PC-3 (cell line): ENCODE data around the gene MAP3K5. TPM values are rescaled to one million over a fixed set of nuclear protein-coding genes. Genes with fewer than 3 reads are reported as not detected.

Experiments
- ATAC-seq: fragments of 200-7000 bp; cut with Tn5 transposase; 2 replicates; pipeline ENCODE4 v1.9.1; 2020; ENCODE audit warnings: mild to moderate bottlenecking, moderate library complexity
- BruUV-seq: library from RNA; stranded (reverse); fragments of 400-500 nt; replicated peaks from 2 replicates; lab custom pipeline; 2021; lab: Mats Ljungman, UMichigan
- CTCF ChIA-PET: fragments of 300-600 bp; sonication (Branson Sonifier 250); formaldehyde crosslinking; loops from one replicate; lab custom pipeline; 2022; ENCODE audit warnings: antibody characterized with exemption; lab: Charles Lee
- POLR2A ChIA-PET: fragments of 300-600 bp; sonication (Branson Sonifier 250); formaldehyde crosslinking; loops from one replicate; lab custom pipeline; 2022; ENCODE audit warnings: antibody characterized with exemption; ENCODE audit not compliant: unreplicated experiment; lab: Charles Lee
- DNase-seq: peaks from one replicate; pipeline ENCODE4 v3.0.0-alpha.2; 2015
- H2AFZ ChIP-seq: fragments of 300-600 bp; sonication (generic); 2 replicates; pipeline ENCODE4 v1.6.0; 2016; ENCODE audit warnings: antibody characterized with exemption, low read length
- H3F3A ChIP-seq: fragments of 300-600 bp; sonication (generic); one replicate; pipeline ENCODE4 v1.6.0; 2017; ENCODE audit warnings: antibody characterized with exemption, low read length, control low read depth, mild to moderate bottlenecking; ENCODE audit not compliant: unreplicated experiment
- H3K27ac ChIP-seq: fragments of 300-600 bp; sonication (generic); 2 replicates; pipeline ENCODE4 v1.5.1; 2016; ENCODE audit warnings: mild to moderate bottlenecking, low read length
- H3K27me3 ChIP-seq: fragments of 300-600 bp; sonication (generic); 2 replicates; pipeline ENCODE4 v1.6.1; 2016; ENCODE audit warnings: low read length, mixed read lengths
- H3K36me3 ChIP-seq: fragments of 300-600 bp; sonication (generic); 2 replicates; pipeline ENCODE4 v1.6.1; 2016; ENCODE audit warnings: low read depth, mixed run types, low read length, mixed read lengths
- H3K4me1 ChIP-seq: fragments of 300-600 bp; sonication (generic); 2 replicates; pipeline ENCODE4 v1.5.1; 2016; ENCODE audit warnings: low read length; ENCODE audit not compliant: insufficient read depth
- H3K4me2 ChIP-seq: fragments of 300-600 bp; sonication (generic); 2 replicates; pipeline ENCODE4 v1.6.0; 2016; ENCODE audit warnings: low read length
- H3K4me3 ChIP-seq: fragments of 300-600 bp; sonication (generic); 2 replicates; pipeline ENCODE4 v1.5.1; 2016; ENCODE audit warnings: mild to moderate bottlenecking, low read length, mixed read lengths
- H3K79me2 ChIP-seq: fragments of 300-600 bp; sonication (generic); 2 replicates; pipeline ENCODE4 v1.6.1; 2017; ENCODE audit warnings: low read length, mixed read lengths
- H3K9ac ChIP-seq: fragments of 300-600 bp; sonication (generic); 2 replicates; pipeline ENCODE4 v1.6.0; 2016; ENCODE audit warnings: mild to moderate bottlenecking, low read length
- H3K9me2 ChIP-seq: fragments of 300-600 bp; sonication (generic); replicated peaks from 2 replicates; pipeline ENCODE4 v1.6.1; 2016; ENCODE audit warnings: mixed run types, low read length, mixed read lengths
- H3K9me3 ChIP-seq: fragments of 300-600 bp; sonication (generic); 2 replicates; pipeline ENCODE4 v1.6.1; 2016; ENCODE audit warnings: low read length, mixed read lengths
- H4K20me1 ChIP-seq: fragments of 300-600 bp; sonication (generic); 2 replicates; pipeline ENCODE4 v1.6.1; 2016; ENCODE audit warnings: low read length, mixed read lengths
- CTCF ChIP-seq: fragments of 300-600 bp; sonication (generic); conservative IDR thresholded peaks from 2 replicates; pipeline ENCODE4 v1.5.1; 2017; ENCODE audit warnings: antibody characterized with exemption, low read depth, mild to moderate bottlenecking, low read length
- EZH2 ChIP-seq: fragments of 300-600 bp; sonication (generic); IDR thresholded peaks from one replicate; pipeline ENCODE4 v1.6.1; 2017; ENCODE audit warnings: antibody characterized with exemption, mild to moderate bottlenecking, low read length; ENCODE audit not compliant: unreplicated experiment
- EZH2phosphoT487 ChIP-seq: fragments of 300-600 bp; sonication (generic); IDR thresholded peaks from 2 replicates; pipeline ENCODE4 v1.6.1; 2018; ENCODE audit warnings: mild to moderate bottlenecking, antibody characterized with exemption, low read length, borderline replicate concordance
- intact Hi-C: fragments of 100-400 bp; cut with micrococcal nuclease; formaldehyde crosslinking; loops from 2 replicates; pipeline ENCODE4 v1.9.0; 2023
- total RNA-seq: library from RNA; depleted of rRNA; stranded (reverse); fragments of >200 nt; gene quantifications from 2 replicates; pipeline ENCODE4 v1.2.3, GENCODE V29; 2014

The MAP3K5 gene
- total RNA-seq, 1 experiment from 2014 or later = 4.3 TPM

GRCh38 chr6:136627191-136627590 is 165.1 kb downstream of the MAP3K5 start:
- H3K9me2 ChIP-seq = no peaks in the 10 kb centered on the region
- no peak overlapping the region for H2AFZ ChIP-seq
- H3F3A ChIP-seq = no peaks in the 10 kb centered on the region
- DNase-seq (no peak), ATAC-seq (no peak)
- intact Hi-C loops = no loop called here
- no peaks in the 10 kb centered on the region for H3K27me3 ChIP-seq
- no peaks in the 10 kb centered on the region for H4K20me1 ChIP-seq
- TF ChIP-seq EZH2 (no peak), CTCF (no peak), EZH2phosphoT487 (no peak)
- no peak overlapping the region for H3K4me2 ChIP-seq
- H3K27ac ChIP-seq = no peak overlapping the region
- ChIA-PET POLR2A (no interaction called here), CTCF (no interaction called here)
- no peak overlapping the region for H3K9ac ChIP-seq
- H3K36me3 ChIP-seq = no peaks in the 10 kb centered on the region
- H3K4me3 ChIP-seq = no peak overlapping the region
- no TSS peak for BruUV-seq
- no peaks in the 10 kb centered on the region for H3K79me2 ChIP-seq
- H3K4me1 ChIP-seq = no peaks in the 10 kb centered on the region
- no peaks in the 10 kb centered on the region for H3K9me3 ChIP-seq

- H3K4me3 ChIP-seq = no peak overlapping the region
- no peak for ATAC-seq
- no peaks in the 10 kb centered on the region for H3K9me2 ChIP-seq
- no peaks in the 10 kb centered on the region for H4K20me1 ChIP-seq
- intact Hi-C loops = no loop called here
- no peaks in the 10 kb centered on the region for H3K36me3 ChIP-seq
- H3K27me3 ChIP-seq = no peaks in the 10 kb centered on the region
- ChIA-PET CTCF (no interaction called here), POLR2A (interaction anchor here (0.7 kb wide), 1 partner anchor 165 kb away, joined by 5 read pairs; no protein-coding TSS in a partner anchor)
- no peaks in the 10 kb centered on the region for H3F3A ChIP-seq
- H3K4me1 ChIP-seq = no peaks in the 10 kb centered on the region
- no peak overlapping the region for H3K27ac ChIP-seq
- no peaks in the 10 kb centered on the region for H3K9me3 ChIP-seq
- no peak for DNase-seq
- H3K79me2 ChIP-seq = no peaks in the 10 kb centered on the region
- H3K9ac ChIP-seq = no peak overlapping the region
- TF ChIP-seq EZH2 (no peak), EZH2phosphoT487 (no peak), CTCF (no peak)
- no peak overlapping the region for H3K4me2 ChIP-seq
- no peak overlapping the region for H2AFZ ChIP-seq
- BruUV-seq = no TSS peak
These were observed 167.0 kb downstream of the MAP3K5 start for GRCh38 chr6:136625293-136625692.

GRCh38 chr6:136624347-136624746 is 167.9 kb downstream of the MAP3K5 start:
- Histone ChIP-seq H3K4me3 (no peak overlapping the region), H3K36me3 (no peaks in the 10 kb centered on the region), H3K4me2 (no peak overlapping the region), H3K9me2 (no peaks in the 10 kb centered on the region), H3K4me1 (no peaks in the 10 kb centered on the region), H3K27ac (no peak overlapping the region), H3K9ac (no peak overlapping the region), H4K20me1 (no peaks in the 10 kb centered on the region), H3K9me3 (no peaks in the 10 kb centered on the region), H3F3A (no peaks in the 10 kb centered on the region), H2AFZ (no peak overlapping the region), H3K27me3 (no peaks in the 10 kb centered on the region), H3K79me2 (no peaks in the 10 kb centered on the region)
- CTCF ChIA-PET = no interaction called here
- no peak for DNase-seq
- intact Hi-C loops = no loop called here
- no peak for TF ChIP-seq EZH2phosphoT487
- no peak for TF ChIP-seq EZH2
- no peak for TF ChIP-seq CTCF
- no TSS peak for BruUV-seq
- ATAC-seq = no peak
- POLR2A ChIA-PET = interaction anchor here (0.6 kb wide), 1 partner anchor 24 kb away, joined by 3 read pairs; no protein-coding TSS in a partner anchor
